Measurements from ENCODE around the gene DGKZ.
"Not testable (repeated sequence)": the region's sequence is repeated elsewhere in the genome, so short reads cannot be mapped to it uniquely, and the experiment has no call there.

The DGKZ gene

GRCh38 chr11:46367916-46368267, 20.6 kb downstream of the DGKZ start:
- no peak for DNase-seq (ENCODE audit: low read depth)

GRCh38 chr11:46369458-46370152, 22.3 kb downstream of the DGKZ start:
- DNase-seq (ENCODE audit: low read depth) = no peak

GRCh38 chr11:46370253-46370652, 23.0 kb downstream of the DGKZ start:
- DNase-seq (ENCODE audit: low read depth) = no peak

- DNase-seq (ENCODE audit: low read depth) = not testable (repeated sequence)
Measured at GRCh38 chr11:46371262-46371661, 24.0 kb downstream of the DGKZ start.

GRCh38 chr11:46372086-46372485, 24.8 kb downstream of the DGKZ start:
- DNase-seq (ENCODE audit: low read depth) = no peak

- DNase-seq (ENCODE audit: low read depth) = not testable (repeated sequence)
Measured at GRCh38 chr11:46372501-46372900, 25.2 kb downstream of the DGKZ start.

GRCh38 chr11:46373787-46374740, 26.8 kb downstream of the DGKZ start:
- no peak for DNase-seq (ENCODE audit: low read depth)

- no peak for DNase-seq (ENCODE audit: low read depth)
Measured at GRCh38 chr11:46374815-46375214, 27.6 kb downstream of the DGKZ start.

- no peak for DNase-seq (ENCODE audit: low read depth)
Measured at GRCh38 chr11:46375392-46376101, 28.3 kb downstream of the DGKZ start.

GRCh38 chr11:46376258-46377050, 29.2 kb downstream of the DGKZ start:
- no peak for DNase-seq (ENCODE audit: low read depth)

- no peak for DNase-seq (ENCODE audit: low read depth)
Measured at GRCh38 chr11:46377290-46377689, 30.0 kb downstream of the DGKZ start.

GRCh38 chr11:46377831-46378230, 30.6 kb downstream of the DGKZ start:
- DNase-seq (ENCODE audit: low read depth) = no peak

- DNase-seq (ENCODE audit: low read depth) = no peak
Measured at GRCh38 chr11:46378296-46378695, 31.0 kb downstream of the DGKZ start.

GRCh38 chr11:46378811-46379481, 31.7 kb downstream of the DGKZ start:
- DNase-seq (ENCODE audit: low read depth) = no peak

- not testable (repeated sequence) for DNase-seq (ENCODE audit: low read depth)
Measured at GRCh38 chr11:46379482-46380293, 32.4 kb downstream of the DGKZ start.

- no peak for DNase-seq (ENCODE audit: low read depth)
Measured at GRCh38 chr11:46380340-46381047, 33.2 kb downstream of the DGKZ start.

GRCh38 chr11:46381048-46381818, 34.0 kb downstream of the DGKZ start, which contains the start of gene MDK:
MDK (plus strand) TSS chr11:46381669; CDS start chr11:46382058, 389 bp downstream.
- no peak for DNase-seq (ENCODE audit: low read depth)

- no peak for DNase-seq (ENCODE audit: low read depth)
Measured at GRCh38 chr11:46381819-46382645, 34.8 kb downstream of the DGKZ start.

All from CMK (cell line).